Erythroblast (primary cell): ENCODE measurements around the gene KRTAP10-10.

ENCODE experiments used
- GATA1 ChIP-seq: IDR thresholded peaks from 2 replicates; pipeline ENCODE4 v1.6.1; 2011; ENCODE audit warnings: low read depth, mild to moderate bottlenecking, control low read depth, low read length, moderate library complexity
- POLR2A ChIP-seq: IDR thresholded peaks from 2 replicates; pipeline ENCODE4 v1.6.1; 2011; ENCODE audit warnings: mild to moderate bottlenecking, low read length

- TF ChIP-seq POLR2A (no peak), GATA1 (no peak)
Measured at GRCh38 chr21:44590311-44590721, 46.8 kb upstream of the KRTAP10-10 start.
